HG02943 (cell line): ENCODE measurements around the gene PRAMEF9.
"Not testable (repeated sequence)": the region's sequence is repeated elsewhere in the genome, so short reads cannot be mapped to it uniquely, and the experiment has no call there.

Experiments used
- ATAC-seq: cut with Tn5 transposase; IDR thresholded peaks from one replicate; pipeline ENCODE4 v1.9.1; 2021; ENCODE audit warnings: mild to moderate bottlenecking, low read depth, moderate library complexity; ENCODE audit not compliant: unreplicated experiment

Gene PRAMEF9

DNA sequence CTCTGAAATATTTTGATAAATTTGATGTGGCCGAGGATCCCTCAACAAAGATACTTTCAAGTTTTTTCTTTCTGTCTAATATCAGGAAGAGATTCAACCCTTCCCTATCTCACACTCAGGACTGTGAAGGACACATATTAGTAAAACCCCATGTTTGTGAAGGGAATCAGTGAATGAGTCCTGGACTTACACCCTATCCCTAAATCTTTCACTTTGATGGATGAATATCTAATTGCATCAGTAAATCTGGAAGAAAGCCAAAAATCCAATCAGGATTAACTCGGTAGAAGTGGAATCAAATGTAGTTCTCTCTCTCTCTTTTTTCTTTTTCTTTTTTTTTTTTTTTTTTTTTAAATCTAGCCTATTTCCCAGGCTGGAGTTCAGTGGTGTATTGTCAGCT, at the start of gene PRAMEF9:
PRAMEF9 (plus strand) TSS at position 301 of the 400 bp plus-strand sequence. CDS start 3,433 bp downstream, outside the sequence.
- not testable (repeated sequence) for ATAC-seq

DNA sequence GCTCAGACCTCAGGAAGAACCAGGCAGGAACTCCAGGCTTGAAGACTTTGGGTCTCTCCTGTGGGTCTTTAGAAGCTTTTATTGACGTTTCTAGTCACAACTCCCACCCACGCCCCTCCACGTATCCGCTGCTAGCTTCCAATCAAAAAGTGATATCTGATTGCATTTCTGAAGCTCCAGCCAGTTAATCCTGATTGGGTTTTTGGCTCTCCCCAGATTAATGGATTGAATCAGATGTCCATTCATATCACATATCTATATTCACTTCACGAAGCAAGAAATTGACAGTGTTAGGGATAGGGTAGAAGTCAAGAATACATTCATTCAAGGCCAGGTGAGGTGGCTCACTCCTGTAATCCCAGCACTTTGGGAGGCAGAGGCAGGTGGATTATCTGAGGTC, 15.7 kb upstream of the PRAMEF9 start, which contains the start of gene PRAMEF26:
PRAMEF26 (minus strand) TSS at position 101 of the 400 bp plus-strand sequence. CDS start 2,914 bp downstream, outside the sequence.
- ATAC-seq: not testable (repeated sequence)

DNA sequence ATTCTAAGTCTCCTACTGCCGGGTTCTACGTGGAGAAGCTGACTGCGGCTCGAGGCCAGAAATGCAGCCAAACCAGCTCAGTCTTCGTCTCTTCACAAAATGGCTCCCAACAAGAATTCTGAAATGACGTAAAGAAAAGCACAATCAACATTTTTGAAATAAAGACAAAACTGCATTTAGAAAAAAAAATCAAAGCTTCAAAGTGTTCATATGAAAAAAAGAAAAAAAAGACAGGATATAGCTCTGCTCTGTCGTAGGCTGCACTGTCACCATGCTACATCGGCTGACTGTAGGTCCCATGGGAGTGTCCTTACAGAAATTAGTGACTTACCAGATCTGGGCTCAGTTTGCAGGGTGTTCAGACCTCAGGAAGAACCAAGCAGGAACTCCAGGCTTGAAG, 6.1 kb upstream of the PRAMEF9 start, which contains the start of gene HNRNPCL4:
HNRNPCL4 (minus strand) TSS at position 101 of the 400 bp plus-strand sequence. CDS start 164 bp downstream, outside the sequence.
- not testable (repeated sequence) for ATAC-seq

- ATAC-seq: not testable (repeated sequence)
Observed at GRCh38 chr1:13201309-13201708, 29.7 kb downstream of the PRAMEF9 start, which contains the start of gene PRAMEF13. PRAMEF13 (minus strand) TSS chr1:13201409; CDS start chr1:13199589, 1,820 bp downstream.

DNA sequence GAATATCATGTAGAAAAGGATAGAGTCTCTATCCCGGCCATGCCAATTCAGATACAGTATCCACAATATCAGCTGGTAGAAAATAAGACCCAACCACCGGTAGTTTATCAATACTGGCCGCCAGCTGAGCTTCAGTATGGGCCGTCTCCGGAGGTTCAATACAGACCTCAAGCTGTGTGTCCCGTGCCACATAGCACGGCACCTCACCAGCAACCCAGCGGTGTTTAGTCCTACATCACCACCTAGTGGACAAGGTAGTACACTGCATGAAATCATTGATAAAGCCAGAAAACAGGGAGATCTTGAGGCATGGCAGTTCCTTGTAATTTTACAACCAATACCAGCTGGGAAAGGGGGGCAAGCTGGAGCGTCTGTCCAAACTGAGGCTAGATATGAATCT, 37.1 kb downstream of the PRAMEF9 start:
- ATAC-seq: not testable (repeated sequence)

GRCh38 chr1:13216619-13217018, 45.0 kb downstream of the PRAMEF9 start:
- not testable (repeated sequence) for ATAC-seq

- ATAC-seq: not testable (repeated sequence)
Observed at GRCh38 chr1:13219203-13219602, 47.6 kb downstream of the PRAMEF9 start.

GRCh38 chr1:13222788-13223187, 51.1 kb downstream of the PRAMEF9 start:
- not testable (repeated sequence) for ATAC-seq

DNA sequence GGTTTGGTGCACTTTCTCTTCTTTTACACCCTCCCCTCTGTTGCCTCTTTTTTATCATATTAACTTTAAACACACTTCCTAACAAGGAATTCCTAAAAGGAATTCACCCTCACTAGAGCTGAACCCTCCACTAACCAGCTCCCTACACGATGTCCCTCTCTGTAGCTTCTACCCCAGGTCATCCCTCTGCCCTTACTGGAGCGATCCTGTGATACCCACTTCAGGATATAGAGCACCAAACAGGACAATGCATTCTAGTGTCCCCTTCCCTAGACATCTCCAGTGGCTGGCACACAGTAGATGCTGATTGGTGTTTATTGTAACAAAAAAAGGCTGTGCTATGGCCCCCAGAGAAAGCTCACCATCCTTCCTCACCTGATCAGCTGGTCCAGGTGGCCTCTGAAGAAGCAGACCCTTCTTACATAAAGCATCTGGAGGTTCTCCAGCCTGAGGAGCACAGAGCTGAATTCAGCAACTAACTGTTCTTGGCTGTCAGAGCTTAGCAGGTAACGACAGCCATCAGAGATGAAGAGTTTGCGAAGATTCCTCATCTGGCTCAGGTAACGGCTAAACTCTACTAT, 52.9 kb downstream of the PRAMEF9 start:
- ATAC-seq: no peak

GRCh38 chr1:13225675-13226204, 54.1 kb downstream of the PRAMEF9 start, which contains the start of gene PRAMEF18:
PRAMEF18 (minus strand) TSS chr1:13226154; CDS start chr1:13226106, 48 bp downstream.
- not testable (repeated sequence) for ATAC-seq

DNA sequence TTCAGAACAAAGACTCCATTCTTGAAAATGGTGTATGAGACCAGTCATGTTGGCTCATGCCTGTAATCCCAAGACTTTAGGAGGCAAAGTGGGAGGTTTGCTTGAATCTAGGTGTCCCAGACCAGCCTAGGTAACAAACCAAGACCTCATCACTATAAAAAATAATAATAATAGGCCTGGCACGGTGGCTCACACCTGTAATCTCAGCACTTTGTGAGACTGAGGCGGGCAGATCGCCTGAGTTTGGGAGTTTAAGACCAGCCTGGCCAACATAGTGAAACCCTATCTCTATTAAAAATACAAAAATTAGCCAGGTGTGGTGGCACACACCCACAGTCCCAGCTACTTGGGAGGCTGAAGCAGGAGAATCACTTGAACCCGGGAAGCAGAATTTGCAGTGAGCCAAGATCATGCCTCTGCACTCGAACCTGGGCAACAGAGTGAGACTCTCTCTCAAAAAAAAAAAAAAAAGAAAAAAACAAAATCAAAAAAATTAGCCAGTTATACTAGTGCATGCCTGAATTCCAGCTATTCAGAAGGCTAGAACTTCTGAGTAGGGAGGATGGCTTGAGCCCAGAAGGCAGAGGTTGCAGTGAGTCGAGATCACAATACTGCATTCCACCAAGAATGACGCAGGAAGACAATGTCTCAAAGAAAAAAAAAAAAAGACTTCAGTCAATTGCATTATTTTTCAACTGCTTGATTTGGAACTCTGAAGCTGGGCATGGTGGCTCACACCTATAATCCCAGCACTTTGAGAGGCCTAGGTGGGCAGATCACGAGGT, 55.8 kb downstream of the PRAMEF9 start:
- not testable (repeated sequence) for ATAC-seq

- ATAC-seq: no peak
Observed at GRCh38 chr1:13228343-13228781, 56.7 kb downstream of the PRAMEF9 start.
